Pancreas (tissue), 10 donors: ENCODE measurements around the gene NFATC3. TPM values are rescaled to one million over a fixed set of nuclear protein-coding genes. Genes with fewer than 3 reads are reported as not detected.
"Not testable (repeated sequence)": the region's sequence is repeated elsewhere in the genome, so short reads cannot be mapped to it uniquely, and the experiment has no call there.

Experiments used
- ATAC-seq, 4 donors: fragments of 200-7000 bp; cut with Tn5 transposase; one replicate each; pipeline versions ENCODE4 v1.8.0 to v1.9.1; 2020; ENCODE audit warnings: mild to moderate bottlenecking in 4 of 4, moderate library complexity in 4 of 4
- DNase-seq, 6 donors: peaks; one replicate each; pipeline ENCODE4 v3.0.0-alpha.2; 2020
- FAIRE-seq: peaks from 2 replicates; lab custom pipeline; 2012; peaks lifted over from hg19 to GRCh38; lab: Jason Lieb, UNC
- H3K27ac ChIP-seq, 4 donors: fragments of 200-600 bp; sonication (generic); 1 replicate in 3 of 4; 2 replicates in 1 of 4; pipeline versions ENCODE4 v1.5.0 to v1.8.0; 2020
- H3K27me3 ChIP-seq, 4 donors: fragments of 200-600 bp; one replicate each; pipeline ENCODE4 v1.8.0; 2021
- H3K36me3 ChIP-seq, 3 donors: fragments of 200-600 bp; sonication (generic) in 1 of 3; one replicate each; pipeline versions ENCODE4 v1.5.0 to v1.8.0; 2020 to 2021
- H3K4me1 ChIP-seq, 3 donors: fragments of 200-600 bp; one replicate each; pipeline ENCODE4 v1.8.0; 2021
- H3K4me3 ChIP-seq, 4 donors: fragments of 200-600 bp; sonication (generic) in 2 of 4; one replicate each; pipeline versions ENCODE4 v1.5.0 to v1.8.0; 2020 to 2021
- H3K9me3 ChIP-seq, 4 donors: fragments of 200-600 bp; one replicate each; pipeline ENCODE4 v1.8.0; 2021
- CTCF ChIP-seq, 4 donors: fragments of 200-600 bp; sonication (generic) in 3 of 4; IDR thresholded peaks; one replicate each; pipeline versions ENCODE4 v1.5.0 to v1.8.0; 2021; ENCODE audit warnings: antibody characterized with exemption in 4 of 4
- WGBS, 2 donors: extraction: QIAGEN DNeasy Blood & Tissue Kit; methylation state at CpG; one replicate each; pipeline ENCODE4 v1.1.7; 2013; 5-methylcytosine and 5-hydroxymethylcytosine counted together
- intact Hi-C, 3 donors: fragments of 100-400 bp; cut with DNase I; formaldehyde crosslinking; loops; one replicate each; pipeline versions ENCODE4 v1.11.1 to v1.14.2; 2022
- polyA plus RNA-seq, 2 donors: library from polyadenylated mRNA; stranded (reverse); fragments of 200-250 nt; gene quantifications; one replicate each; pipeline ENCODE4 v1.2.3, GENCODE V29; 2013
- total RNA-seq, 6 donors: library from RNA; stranded (reverse); fragmentation: NEBNext Ultra II Directional in 4 of 6; extraction: Animal tissue kit (Norgen Biotek cat#: 25700) in 4 of 6; gene quantifications; one replicate each; pipeline versions ENCODE4 v1.2.1 to v1.2.4, GENCODE V29; 2021 to 2023
- donor health status: healthy with polysubstance abuse.
- donor health status: DM: no; HTN: no; CAD: no; lungs with moderate emphysema.
- donor health status: DM: no; HTN: no; CAD: no.
- donor health status: control.
- donor health status: control.
- donor health status: Bipolar disorder and iron deficiency.
- donor health status: DM: yes; HTN: yes; CAD: no.
- donor health status: DM: no; HTN: no; CAD: no.
- donor health status: DM: no; HTN: no; CAD: no.
- donor health status: DM: yes; HTN: yes; CAD: no.

Gene NFATC3
- total and polyA plus RNA-seq, 8 donors, result 3.8 to 19.3 (median 12.5) TPM

DNA sequence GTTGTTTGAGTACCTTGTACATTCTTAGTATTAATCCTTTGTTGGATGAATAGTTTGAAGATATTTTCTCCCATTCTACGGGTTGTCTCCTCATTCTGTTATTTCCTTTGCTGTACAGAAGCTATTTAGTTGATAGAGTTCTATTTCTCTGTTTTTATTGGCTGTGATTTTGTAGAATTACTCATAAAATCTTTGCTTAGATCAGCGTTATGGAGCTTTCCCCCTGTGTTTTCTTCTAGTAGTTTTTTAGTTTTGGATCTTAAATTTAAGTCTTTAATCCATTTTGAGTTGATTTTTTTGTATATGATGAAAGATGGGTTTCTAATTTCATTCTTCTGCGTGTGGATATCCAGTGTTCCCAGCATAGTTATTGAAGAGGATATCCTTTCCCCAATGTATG lies 45.4 kb downstream of the NFATC3 start:
- H3K27me3 ChIP-seq, result no peaks in the 10 kb centered on the region
- no peaks in the 10 kb centered on the region for H3K36me3 ChIP-seq
- TF ChIP-seq CTCF (IDR thresholded peaks at IDR 0.05), result no peak
- FAIRE-seq (no peak), DNase-seq (no peak), ATAC-seq (no peak)
- intact Hi-C loops, result no loop called here
- H3K4me3 ChIP-seq, result no peak overlapping the region
- no peaks in the 10 kb centered on the region for H3K4me1 ChIP-seq
- 90 to 94% methylated on average over 3 of the region's 3 CpGs for WGBS, 2 donors
- H3K27ac ChIP-seq, result no peak overlapping the region
- H3K9me3 ChIP-seq, result no peaks in the 10 kb centered on the region

DNA sequence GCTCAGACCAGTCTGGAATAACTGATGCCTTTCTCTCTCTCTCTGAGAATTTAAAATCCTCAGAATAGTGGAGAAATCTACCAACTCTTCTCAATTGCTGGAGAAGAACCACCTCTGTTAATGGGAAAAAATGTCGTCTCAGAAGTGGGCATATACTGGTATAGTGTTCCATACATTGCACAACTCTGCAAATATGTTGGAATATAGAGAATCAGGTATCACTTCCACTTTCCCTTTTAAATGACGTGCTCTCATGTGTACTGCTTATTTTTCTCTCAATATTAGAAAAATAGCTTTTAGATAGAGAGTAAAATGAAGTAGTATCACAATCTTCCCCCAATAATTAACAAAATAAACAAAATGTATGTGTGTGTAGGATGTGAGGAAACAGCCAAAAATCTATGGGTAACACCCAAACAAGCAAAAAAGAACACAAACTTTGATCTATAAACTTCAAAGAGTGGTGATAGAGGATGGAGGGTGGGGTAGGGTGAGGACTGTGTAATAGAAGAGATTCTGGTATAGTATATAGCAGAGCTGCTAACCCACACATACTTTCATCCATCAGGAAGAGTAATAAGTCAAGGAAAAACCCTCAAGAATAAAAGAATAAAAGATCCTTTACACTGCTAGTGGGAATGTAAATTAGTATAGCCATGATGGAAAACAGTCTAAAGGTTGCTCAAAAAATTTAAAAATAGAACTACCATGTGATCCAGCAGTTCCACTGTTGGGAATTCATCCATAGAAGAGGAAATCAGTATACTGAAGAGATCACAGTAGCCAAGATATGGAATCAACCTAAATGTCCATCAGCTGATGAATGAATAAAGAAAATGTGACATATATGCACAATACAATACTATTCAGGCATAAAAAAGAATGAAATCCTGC lies 46.9 kb downstream of the NFATC3 start:
- Histone ChIP-seq H3K9me3 (no peaks in the 10 kb centered on the region), H3K27me3 (no peaks in the 10 kb centered on the region), H3K36me3 (no peaks in the 10 kb centered on the region), H3K4me3 (no peak overlapping the region), H3K4me1 (no peaks in the 10 kb centered on the region), H3K27ac (no peak overlapping the region)
- TF ChIP-seq CTCF (IDR thresholded peaks at IDR 0.05), result no peak
- intact Hi-C loops, result no loop called here
- 78 to 95% methylated on average over 2 of the region's 2 CpGs for WGBS, 2 donors
- DNase-seq (no peak), ATAC-seq (no peak), FAIRE-seq (no peak)

DNA sequence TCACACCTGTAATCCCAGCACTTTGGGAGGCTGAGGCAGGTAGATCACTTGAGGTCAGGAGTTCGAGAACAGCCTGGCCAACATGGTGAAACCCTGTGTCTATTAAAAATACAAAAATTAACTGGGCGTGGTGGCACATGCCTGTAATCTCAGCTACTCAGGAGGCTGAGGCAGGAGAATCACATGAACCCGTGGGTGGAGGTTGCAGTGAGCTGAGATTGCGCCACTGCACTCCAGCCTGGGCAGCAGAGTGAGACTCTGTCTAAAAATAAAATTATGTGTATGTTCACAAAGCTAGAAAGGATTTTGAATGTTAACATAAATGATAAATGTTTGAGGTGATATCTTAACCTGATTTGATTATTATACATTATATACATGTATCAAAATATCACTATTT lies 47.8 kb downstream of the NFATC3 start:
- FAIRE-seq, DNase-seq, H3K27ac ChIP-seq, H3K36me3 ChIP-seq, H3K27me3 ChIP-seq, ATAC-seq, H3K4me3 ChIP-seq, intact Hi-C loops, H3K9me3 ChIP-seq, H3K4me1 ChIP-seq: not testable (repeated sequence)
- 94 to 97% methylated on average over 4 of the region's 4 CpGs for WGBS, 2 donors

DNA sequence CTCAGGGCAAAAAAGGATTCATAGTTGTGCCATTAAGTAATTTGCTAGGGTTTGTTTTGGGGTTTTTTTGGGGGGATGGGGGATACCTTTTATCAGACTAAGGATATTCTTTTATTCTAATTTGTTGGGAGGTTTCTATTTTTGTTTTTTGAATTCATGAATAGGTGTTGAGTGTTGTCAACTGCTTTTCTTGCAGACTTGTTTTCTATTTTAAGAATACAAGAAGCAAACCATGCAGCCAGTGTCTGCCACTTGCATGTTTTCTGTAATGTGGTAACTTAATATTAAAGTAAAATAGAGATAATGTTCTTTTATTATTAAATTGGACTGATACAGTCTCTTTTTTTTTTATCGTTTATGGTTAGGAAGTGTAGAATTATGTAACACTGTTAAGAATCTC lies 49.5 kb downstream of the NFATC3 start:
- Histone ChIP-seq H3K36me3 (no peaks in the 10 kb centered on the region), H3K4me1 (no peaks in the 10 kb centered on the region), H3K9me3 (no peaks in the 10 kb centered on the region), H3K27me3 (no peaks in the 10 kb centered on the region), H3K27ac (no peak overlapping the region), H3K4me3 (no peak overlapping the region)
- FAIRE-seq, result no peak
- no peak for TF ChIP-seq CTCF (IDR thresholded peaks at IDR 0.05)
- ATAC-seq, result no peak
- 85 to 90% methylated on average over 1 of the region's 1 CpG for WGBS, 2 donors
- intact Hi-C loops, result no loop called here
- no peak for DNase-seq

GRCh38 chr16:68136515-68136914 lies 51.3 kb downstream of the NFATC3 start:
- WGBS, 2 donors, result 90 to 98% methylated on average over 3 of the region's 3 CpGs
- FAIRE-seq, result no peak

More at GRCh38 chr16:68136515-68136914, 51.3 kb downstream of the NFATC3 start:
- no peak for ATAC-seq
- no peak for DNase-seq
- Histone ChIP-seq H3K4me3 (no peak overlapping the region), H3K9me3 (no peaks in the 10 kb centered on the region), H3K27me3 (no peaks in the 10 kb centered on the region), H3K27ac (no peak overlapping the region), H3K4me1 (no peaks in the 10 kb centered on the region), H3K36me3 (no peaks in the 10 kb centered on the region)
- intact Hi-C loops, result no loop called here
- TF ChIP-seq CTCF (IDR thresholded peaks at IDR 0.05), result no peak
